Cardiac muscle cell (in vitro differentiated cells and primary cell): ENCODE measurements around the gene MCAM. TPM values are rescaled to one million over a fixed set of nuclear protein-coding genes. Genes with fewer than 3 reads are reported as not detected.

ENCODE experiments used
- DNase-seq, 2 donors: peaks; one replicate each; pipeline versions ENCODE4 v3.0.0 to v3.0.0-alpha.2; 2010 to 2017; ENCODE audit warnings: low read depth in 1 of 2, low spot score in 1 of 2
- H3K27ac ChIP-seq: fragments of 200-600 bp; sonication (generic); 2 replicates; pipeline ENCODE4 v1.5.1; 2016
- H3K27me3 ChIP-seq: fragments of 200-600 bp; sonication (generic); 2 replicates; pipeline ENCODE4 v1.6.0; 2016; ENCODE audit warnings: control low read depth
- H3K36me3 ChIP-seq: fragments of 200-600 bp; sonication (generic); 2 replicates; pipeline ENCODE4 v1.5.1; 2016; ENCODE audit warnings: control low read depth
- H3K4me1 ChIP-seq: fragments of 200-600 bp; sonication (generic); 2 replicates; pipeline ENCODE4 v1.8.1; 2017; ENCODE audit warnings: low read depth, mild to moderate bottlenecking, mixed run types
- H3K4me3 ChIP-seq: fragments of 200-600 bp; sonication (generic); 2 replicates; pipeline ENCODE4 v1.5.1; 2016; ENCODE audit warnings: mild to moderate bottlenecking
- H3K9me3 ChIP-seq: fragments of 200-600 bp; sonication (generic); 2 replicates; pipeline ENCODE4 v1.5.1; 2017; ENCODE audit warnings: low read depth, mild to moderate bottlenecking, control low read depth
- polyA plus RNA-seq: library from polyadenylated mRNA; unstranded; fragments of >200 nt; fragmentation: Nextera tagmentation; extraction: Ambion mirVana; gene quantifications from 2 replicates; pipeline ENCODE4 v1.2.1, GENCODE V29; 2016
- total RNA-seq: library from RNA; depleted of rRNA; stranded (reverse); fragments of >200 nt; gene quantifications from 2 replicates; pipeline ENCODE4 v1.2.3, GENCODE V29; 2016
- TF ChIP-seq, protein P1 (sequence below): IDR thresholded peaks from 2 replicates; pipeline ENCODE4 v1.5.1; 2012; ENCODE audit warnings: low read depth, mild to moderate bottlenecking, low read length

MCAM gene, protein sequence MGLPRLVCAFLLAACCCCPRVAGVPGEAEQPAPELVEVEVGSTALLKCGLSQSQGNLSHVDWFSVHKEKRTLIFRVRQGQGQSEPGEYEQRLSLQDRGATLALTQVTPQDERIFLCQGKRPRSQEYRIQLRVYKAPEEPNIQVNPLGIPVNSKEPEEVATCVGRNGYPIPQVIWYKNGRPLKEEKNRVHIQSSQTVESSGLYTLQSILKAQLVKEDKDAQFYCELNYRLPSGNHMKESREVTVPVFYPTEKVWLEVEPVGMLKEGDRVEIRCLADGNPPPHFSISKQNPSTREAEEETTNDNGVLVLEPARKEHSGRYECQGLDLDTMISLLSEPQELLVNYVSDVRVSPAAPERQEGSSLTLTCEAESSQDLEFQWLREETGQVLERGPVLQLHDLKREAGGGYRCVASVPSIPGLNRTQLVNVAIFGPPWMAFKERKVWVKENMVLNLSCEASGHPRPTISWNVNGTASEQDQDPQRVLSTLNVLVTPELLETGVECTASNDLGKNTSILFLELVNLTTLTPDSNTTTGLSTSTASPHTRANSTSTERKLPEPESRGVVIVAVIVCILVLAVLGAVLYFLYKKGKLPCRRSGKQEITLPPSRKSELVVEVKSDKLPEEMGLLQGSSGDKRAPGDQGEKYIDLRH
- total RNA-seq = 32.5 and 49.3 TPM in 2 replicates
- polyA plus RNA-seq = 13.8 and 14.8 TPM in 2 replicates

DNA sequence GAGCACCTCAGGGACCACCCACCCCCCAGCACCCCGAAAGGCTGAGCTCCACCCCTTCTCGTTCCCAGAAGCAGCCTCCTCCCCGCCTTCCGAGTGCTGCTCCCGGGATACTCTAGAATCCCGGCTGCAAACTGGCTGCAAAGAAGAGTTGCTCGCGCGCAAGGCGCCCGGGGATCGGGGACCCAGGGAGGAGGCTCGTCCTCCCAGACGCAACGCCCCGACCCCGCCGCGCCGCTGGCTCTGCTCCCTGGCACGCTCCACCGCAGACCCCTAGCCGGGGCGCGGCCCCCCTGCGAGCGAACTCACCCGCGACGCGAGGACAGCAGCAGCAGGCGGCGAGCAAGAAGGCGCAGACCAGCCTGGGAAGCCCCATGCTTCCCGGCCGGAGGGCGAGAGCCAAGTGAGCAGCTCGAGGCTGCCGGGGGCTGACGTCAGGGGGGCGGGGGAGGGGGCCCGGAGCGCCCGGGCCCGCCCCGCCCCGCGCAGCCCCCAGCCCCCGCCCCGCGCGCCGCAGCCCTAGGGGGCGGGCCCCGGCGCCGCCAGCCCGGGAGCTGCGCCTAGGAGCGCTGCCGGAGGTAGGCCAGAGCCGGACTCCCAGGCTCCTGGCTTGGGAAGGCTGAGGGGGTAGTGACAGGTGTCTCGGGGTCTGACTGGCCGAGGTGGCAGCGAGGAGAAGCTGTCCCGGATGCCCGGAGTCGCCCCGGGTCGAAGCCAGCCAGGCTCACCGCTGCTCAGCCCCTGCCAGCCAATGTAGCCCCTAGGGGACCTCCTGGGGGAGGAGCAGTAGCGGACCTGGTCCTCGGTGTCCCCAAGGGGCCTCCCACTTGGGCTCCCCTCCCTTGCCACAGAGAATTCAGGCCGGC lies at the start of gene MCAM:
MCAM (minus strand) TSS at position 402 of the 863 bp plus-strand sequence; CDS start at position 373, 29 bp downstream.
- peak; percentile 51 to 82 for DNase-seq

DNA sequence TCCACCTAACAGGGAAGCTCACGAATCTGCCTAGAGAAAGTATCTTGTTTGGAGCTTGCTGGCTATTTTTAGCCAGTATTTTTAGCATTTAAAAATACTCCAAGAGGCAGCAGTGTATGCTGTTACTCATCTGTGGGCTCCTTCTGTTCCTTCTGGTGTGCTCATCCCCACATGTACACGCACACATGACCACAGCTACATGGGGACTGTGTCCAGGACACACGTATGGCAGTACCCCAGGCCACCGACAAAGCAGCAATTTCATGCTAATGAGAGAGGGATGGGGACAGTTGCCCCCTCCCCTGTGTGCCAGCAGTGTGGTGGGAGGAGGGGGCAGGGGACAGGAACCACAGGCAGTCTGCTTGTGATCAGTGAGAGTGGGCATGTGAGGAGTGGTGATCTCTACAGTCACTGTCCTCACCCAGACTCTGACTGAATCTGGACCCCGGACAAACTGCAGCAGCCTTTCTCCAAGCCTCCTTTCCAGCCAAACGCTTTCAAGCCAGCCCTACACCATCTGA lies 48.2 kb upstream of the MCAM start:
- Histone ChIP-seq H3K27me3 (no peaks in the 10 kb centered on the region), H3K4me3 (peak overlapping the region; percentile 8), H3K36me3 (no peaks in the 10 kb centered on the region), H3K27ac (peak overlapping the region; percentile 98), H3K4me1 (peaks cover 56% of the 10 kb centered on the region), H3K9me3 (no peaks in the 10 kb centered on the region)
- DNase-seq = no peak
- TF ChIP-seq, protein P1, sequence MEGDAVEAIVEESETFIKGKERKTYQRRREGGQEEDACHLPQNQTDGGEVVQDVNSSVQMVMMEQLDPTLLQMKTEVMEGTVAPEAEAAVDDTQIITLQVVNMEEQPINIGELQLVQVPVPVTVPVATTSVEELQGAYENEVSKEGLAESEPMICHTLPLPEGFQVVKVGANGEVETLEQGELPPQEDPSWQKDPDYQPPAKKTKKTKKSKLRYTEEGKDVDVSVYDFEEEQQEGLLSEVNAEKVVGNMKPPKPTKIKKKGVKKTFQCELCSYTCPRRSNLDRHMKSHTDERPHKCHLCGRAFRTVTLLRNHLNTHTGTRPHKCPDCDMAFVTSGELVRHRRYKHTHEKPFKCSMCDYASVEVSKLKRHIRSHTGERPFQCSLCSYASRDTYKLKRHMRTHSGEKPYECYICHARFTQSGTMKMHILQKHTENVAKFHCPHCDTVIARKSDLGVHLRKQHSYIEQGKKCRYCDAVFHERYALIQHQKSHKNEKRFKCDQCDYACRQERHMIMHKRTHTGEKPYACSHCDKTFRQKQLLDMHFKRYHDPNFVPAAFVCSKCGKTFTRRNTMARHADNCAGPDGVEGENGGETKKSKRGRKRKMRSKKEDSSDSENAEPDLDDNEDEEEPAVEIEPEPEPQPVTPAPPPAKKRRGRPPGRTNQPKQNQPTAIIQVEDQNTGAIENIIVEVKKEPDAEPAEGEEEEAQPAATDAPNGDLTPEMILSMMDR = no peak

More for the DNA sequence above, at the start of gene MCAM:
- Histone ChIP-seq H3K9me3 (no peaks in the 10 kb centered on the region), H3K36me3 (no peaks in the 10 kb centered on the region), H3K4me3 (peak within 1 kb of the TSS; percentile 35), H3K27ac (no peak within 1 kb of the TSS), H3K27me3 (peaks cover 24% of the 10 kb centered on the region), H3K4me1 (peaks cover 46% of the 10 kb centered on the region)
- TF ChIP-seq, protein P1 = no peak

DNA sequence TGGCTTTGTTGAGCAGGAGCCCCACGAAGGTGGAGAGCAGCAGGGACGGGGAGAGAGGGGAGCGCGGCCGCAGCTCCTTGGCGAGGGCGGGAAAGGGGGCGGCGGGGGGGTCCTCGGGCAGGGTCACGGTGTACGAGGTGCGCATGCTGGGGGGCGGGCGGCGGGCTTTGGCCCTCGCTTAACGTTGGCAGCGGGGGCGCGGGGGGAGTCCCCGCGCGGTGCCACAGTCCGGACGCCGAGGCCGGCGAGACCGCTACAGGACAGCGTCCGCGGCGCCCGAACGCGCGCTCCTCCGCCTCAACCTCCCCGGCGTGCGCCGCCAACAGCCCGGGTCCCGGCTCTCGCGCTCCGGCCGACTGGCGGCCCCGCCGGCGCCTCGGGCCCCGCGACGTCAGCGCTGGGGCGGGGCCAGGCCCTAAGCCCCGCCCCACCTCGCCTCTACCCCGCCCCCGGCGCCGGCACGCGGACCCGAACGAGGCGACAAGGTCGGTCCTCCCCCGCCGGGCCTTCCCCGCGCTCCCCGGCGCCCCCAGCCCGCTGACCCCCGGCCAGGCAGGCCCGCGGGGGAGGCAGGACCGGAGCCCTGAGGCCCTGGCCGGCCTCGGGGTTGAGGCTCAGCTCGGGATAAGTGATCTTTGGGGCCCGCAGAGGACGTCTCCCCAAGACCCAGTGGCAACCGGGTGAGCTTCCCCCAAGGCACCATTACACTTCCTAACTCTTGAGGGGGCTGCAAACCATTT lies 47.1 kb upstream of the MCAM start:
- no peaks in the 10 kb centered on the region for H3K27me3 ChIP-seq
- H3K4me1 ChIP-seq = peaks cover 53% of the 10 kb centered on the region
- H3K9me3 ChIP-seq = no peaks in the 10 kb centered on the region
- TF ChIP-seq, protein P1 = no peak
- DNase-seq = peak; percentile 46 to 85
- H3K4me3 ChIP-seq = peak overlapping the region; percentile 69
- H3K27ac ChIP-seq = peak overlapping the region; percentile 98
- peaks cover 7% of the 10 kb centered on the region for H3K36me3 ChIP-seq

DNA sequence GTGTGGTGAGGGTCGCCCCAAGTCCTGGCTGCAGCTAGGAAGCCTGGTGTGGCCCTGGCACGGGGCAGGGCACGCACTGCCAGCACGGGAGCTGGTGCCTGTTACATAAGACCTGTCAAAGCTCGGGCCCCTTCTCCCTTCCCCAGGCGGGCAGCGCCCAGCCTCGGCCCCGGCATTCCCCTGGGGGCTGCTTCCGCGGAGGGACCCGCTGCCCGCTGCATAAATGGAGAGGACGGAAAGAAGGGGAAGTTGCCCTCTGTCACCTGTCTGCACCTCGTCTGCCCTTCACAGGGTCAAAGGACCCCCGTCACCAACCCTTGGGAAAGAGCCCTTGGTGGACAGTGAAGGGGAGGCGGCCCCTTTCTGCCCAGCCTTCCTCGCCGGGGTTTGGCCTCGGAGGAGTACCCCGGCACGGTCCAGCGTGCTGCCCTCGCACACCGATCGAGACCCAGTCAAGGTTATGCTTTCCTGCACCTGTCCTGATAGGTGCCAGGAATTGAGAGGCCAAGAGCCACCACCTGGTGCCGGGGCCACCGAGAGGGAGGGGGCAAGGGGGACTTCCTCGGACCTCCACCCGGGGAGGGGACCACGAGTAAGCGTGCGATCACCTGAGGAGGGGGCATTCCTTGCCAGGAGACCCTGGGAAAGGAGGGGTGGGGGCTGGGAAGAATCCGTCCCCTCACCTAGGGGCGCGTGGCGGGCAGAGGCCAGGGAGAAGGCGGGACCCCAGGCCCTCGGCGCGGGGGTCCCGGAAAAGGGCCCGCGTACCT lies 46.3 kb upstream of the MCAM start:
- H3K4me3 ChIP-seq = peak overlapping the region; percentile 69
- peaks cover 15% of the 10 kb centered on the region for H3K36me3 ChIP-seq
- TF ChIP-seq, protein P1 = no peak
- peaks cover 47% of the 10 kb centered on the region for H3K4me1 ChIP-seq
- H3K27ac ChIP-seq = peak overlapping the region; percentile 98
- no peaks in the 10 kb centered on the region for H3K9me3 ChIP-seq
- no peak for DNase-seq
- no peaks in the 10 kb centered on the region for H3K27me3 ChIP-seq
